GM10266 (cell line): ENCODE results near the gene BRAF.

Experiments used
- DNase-seq: peaks from one replicate; pipeline ENCODE4 v3.0.0; 2012; ENCODE audit errors: extremely low spot score
- CTCF ChIP-seq: IDR thresholded peaks from 2 replicates; pipeline ENCODE4 v1.5.1; 2012; ENCODE audit warnings: mild to moderate bottlenecking, low read depth; ENCODE audit not compliant: control insufficient read depth, insufficient read depth; ENCODE audit errors: missing control alignments

BRAF gene

DNA sequence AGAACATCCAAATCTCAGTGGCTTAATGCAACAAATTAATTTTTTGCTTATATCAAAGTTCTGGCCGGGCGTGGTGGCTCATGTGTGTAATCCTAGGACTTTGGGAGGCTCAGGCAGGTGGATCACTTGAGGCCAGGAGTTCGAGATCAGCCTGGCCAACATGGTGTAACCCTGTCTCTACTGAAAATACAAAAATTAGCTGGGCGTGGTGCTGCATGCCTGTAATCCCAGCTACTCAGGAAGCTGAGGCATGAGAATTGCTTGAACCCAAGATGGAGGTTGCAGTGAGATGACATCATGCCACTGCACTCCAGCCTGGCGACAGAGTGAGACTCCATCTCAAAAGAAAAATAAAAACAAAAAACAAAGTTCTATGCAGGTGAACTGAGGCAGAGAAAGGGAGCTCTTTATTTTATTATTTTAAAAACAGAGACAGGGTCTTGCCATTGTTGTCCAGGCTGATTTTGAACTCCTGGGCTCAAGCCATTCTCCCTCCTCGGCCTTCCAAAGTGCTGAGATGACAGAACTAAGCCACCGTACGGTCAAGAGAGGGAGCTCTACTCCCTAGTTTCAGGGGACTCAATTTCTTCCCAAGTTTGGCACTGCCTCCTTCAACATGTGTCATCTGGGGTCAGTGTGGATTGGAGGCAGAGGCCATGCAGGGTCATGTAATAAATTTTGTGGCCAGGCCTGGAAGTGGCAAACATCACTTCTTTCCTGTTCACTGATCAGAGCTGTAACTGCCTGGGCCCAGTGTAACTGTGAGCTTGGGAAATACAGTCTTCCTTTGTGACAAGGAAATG is 249.6 kb downstream of the BRAF start:
- peak; percentile 52 for TF ChIP-seq CTCF
- no peak for DNase-seq

GRCh38 chr7:140674356-140674800 is 250.4 kb downstream of the BRAF start:
- no peak for TF ChIP-seq CTCF
- peak; percentile 52 for DNase-seq

- DNase-seq: no peak
- TF ChIP-seq CTCF: no peak
Observed at GRCh38 chr7:140673774-140674155, 251.0 kb downstream of the BRAF start.

DNA sequence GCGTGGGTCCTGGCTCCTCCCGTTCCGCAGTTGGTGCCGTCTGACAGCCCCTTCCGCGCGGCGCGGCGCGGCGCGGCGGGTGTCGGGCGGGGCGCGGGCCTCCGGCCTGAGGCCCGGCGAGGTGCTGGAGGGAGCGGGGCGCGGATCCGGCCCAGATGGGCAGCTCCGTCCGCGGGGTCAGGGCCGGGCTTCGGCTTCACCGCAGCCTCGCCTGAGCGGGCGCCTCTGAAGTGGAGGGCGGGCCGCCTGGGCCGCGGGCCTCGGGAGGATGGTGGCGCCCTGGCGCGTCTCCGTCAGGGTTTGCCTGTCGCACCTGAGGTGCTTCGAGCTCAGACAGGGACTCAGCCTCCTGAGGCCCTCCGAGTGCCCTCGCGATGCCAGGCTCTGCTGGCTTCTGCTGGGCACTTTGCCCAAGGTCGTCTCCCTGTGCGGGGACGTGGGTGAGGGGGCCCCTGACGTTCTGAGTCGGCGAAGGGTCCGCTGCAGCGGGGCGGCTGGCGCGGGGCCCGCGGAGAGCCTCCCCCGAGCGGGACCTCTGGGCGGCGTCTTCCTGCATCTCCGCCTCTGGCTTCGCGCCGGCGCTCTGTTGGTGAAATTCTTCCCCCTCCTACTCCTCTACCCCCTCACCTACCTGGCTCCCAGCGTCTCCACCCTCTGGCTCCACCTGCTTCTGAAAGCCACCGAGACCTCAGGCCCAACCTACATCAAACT is 251.5 kb downstream of the BRAF start:
- peak; percentile 74 for DNase-seq
- no peak for TF ChIP-seq CTCF

GRCh38 chr7:140672382-140673062 is 252.2 kb downstream of the BRAF start, which contains the start of gene ADCK2:
TSS of gene ADCK2 (plus strand) at chr7:140672945. CDS start at chr7:140673331, 386 bp downstream.
- peak; percentile 93 for DNase-seq
- TF ChIP-seq CTCF: no peak

GRCh38 chr7:140671966-140672365 is 252.8 kb downstream of the BRAF start:
- no peak for DNase-seq
- no peak for TF ChIP-seq CTCF
